H9 (cell line): Measurements from ENCODE around the gene CDC14A. TPM values are rescaled to one million over a fixed set of nuclear protein-coding genes. Genes with fewer than 3 reads are reported as not detected.

Experiments used
- DNase-seq: peaks from one replicate; pipeline ENCODE4 v3.0.0-alpha.2; 2017
- H2AFZ ChIP-seq: one replicate; pipeline ENCODE4 v1.6.1; 2013; ENCODE audit warnings: mild to moderate bottlenecking, low read length, control low read depth, moderate library complexity
- H2AK5ac ChIP-seq: 2 replicates; pipeline ENCODE4 v1.6.1; 2013; ENCODE audit warnings: low read length, control low read depth, mixed read lengths; ENCODE audit not compliant: insufficient read length
- H2BK120ac ChIP-seq: one replicate; pipeline ENCODE4 v1.6.1; 2013; ENCODE audit warnings: low read depth, mild to moderate bottlenecking, low read length, control low read depth, inconsistent platforms; ENCODE audit not compliant: poor library complexity, severe bottlenecking
- H2BK12ac ChIP-seq: 2 replicates; pipeline ENCODE4 v1.6.1; 2013; ENCODE audit warnings: low read length, control low read depth, mixed read lengths, low read depth; ENCODE audit not compliant: insufficient read length
- H2BK15ac ChIP-seq: 2 replicates; pipeline ENCODE4 v1.6.1; 2013; ENCODE audit warnings: low read depth, low read length, control low read depth
- H2BK20ac ChIP-seq: one replicate; pipeline ENCODE4 v1.6.1; 2013; ENCODE audit warnings: low read depth, mild to moderate bottlenecking, low read length, control low read depth, inconsistent platforms; ENCODE audit not compliant: poor library complexity, severe bottlenecking
- H2BK5ac ChIP-seq: 2 replicates; pipeline ENCODE4 v1.6.1; 2013; ENCODE audit warnings: low read length, control low read depth, mixed read lengths; ENCODE audit not compliant: insufficient read length
- H3K14ac ChIP-seq: 2 replicates; pipeline ENCODE4 v1.6.1; 2013; ENCODE audit warnings: low read length, control low read depth; ENCODE audit not compliant: insufficient read depth
- H3K18ac ChIP-seq: 2 replicates; pipeline ENCODE4 v1.6.1; 2013; ENCODE audit warnings: low read depth, mild to moderate bottlenecking, mixed read lengths, low read length, control low read depth; ENCODE audit not compliant: insufficient read length
- H3K23ac ChIP-seq: 2 replicates; pipeline ENCODE4 v1.6.1; 2013; ENCODE audit warnings: low read length, control low read depth, mixed read lengths, low read depth; ENCODE audit not compliant: insufficient read length
- H3K23me2 ChIP-seq: 2 replicates; pipeline ENCODE4 v1.6.1; 2013; ENCODE audit warnings: low read depth, mild to moderate bottlenecking, mixed read lengths, low read length, control low read depth; ENCODE audit not compliant: insufficient read length, poor library complexity, severe bottlenecking
- H3K27ac ChIP-seq: 2 replicates; pipeline ENCODE4 v1.5.1; 2013; ENCODE audit warnings: low read length, control low read depth, mixed read lengths, low read depth; ENCODE audit not compliant: insufficient read length
- H3K27me3 ChIP-seq: 2 replicates; pipeline ENCODE4 v1.6.1; 2013; ENCODE audit warnings: low read length, control low read depth, inconsistent platforms; ENCODE audit not compliant: insufficient read depth
- H3K4ac ChIP-seq: 2 replicates; pipeline ENCODE4 v1.6.1; 2013; ENCODE audit warnings: low read depth, mild to moderate bottlenecking, control low read depth, inconsistent platforms, low read length, moderate library complexity
- H3K4me1 ChIP-seq: 2 replicates; pipeline ENCODE4 v1.6.1; 2013; ENCODE audit warnings: low read length, control low read depth, inconsistent platforms; ENCODE audit not compliant: insufficient read depth
- H3K4me2 ChIP-seq: 2 replicates; pipeline ENCODE4 v1.6.1; 2013; ENCODE audit warnings: low read length, control low read depth, mixed read lengths; ENCODE audit not compliant: insufficient read length, insufficient read depth
- H3K56ac ChIP-seq: 2 replicates; pipeline ENCODE4 v1.6.1; 2013; ENCODE audit warnings: low read depth, mild to moderate bottlenecking, mixed read lengths, low read length, control low read depth; ENCODE audit not compliant: insufficient read length
- H3K79me1 ChIP-seq: 2 replicates; pipeline ENCODE4 v1.6.1; 2013; ENCODE audit warnings: low read depth, mild to moderate bottlenecking, moderate library complexity, low read length, control low read depth, inconsistent platforms; ENCODE audit not compliant: insufficient read depth, poor library complexity, severe bottlenecking
- H3K79me2 ChIP-seq: 2 replicates; pipeline ENCODE4 v1.6.1; 2013; ENCODE audit warnings: low read length, control low read depth, inconsistent platforms; ENCODE audit not compliant: insufficient read depth
- H3K9ac ChIP-seq: 2 replicates; pipeline ENCODE4 v1.6.1; 2013; ENCODE audit warnings: low read length, control low read depth, mixed read lengths; ENCODE audit not compliant: insufficient read length; ENCODE audit errors: extremely low read depth
- H3K9me3 ChIP-seq: one replicate; pipeline ENCODE4 v1.6.1; 2013; ENCODE audit warnings: low read depth, low read length, inconsistent platforms; ENCODE audit not compliant: control insufficient read depth
- H3T11ph ChIP-seq: one replicate; pipeline ENCODE4 v1.6.1; 2013; ENCODE audit warnings: mild to moderate bottlenecking, low read length, control low read depth, inconsistent platforms
- H4K20me1 ChIP-seq: one replicate; pipeline ENCODE4 v1.6.1; 2013; ENCODE audit not compliant: control insufficient read depth, insufficient read length, insufficient read depth
- H4K5ac ChIP-seq: 2 replicates; pipeline ENCODE4 v1.6.1; 2013; ENCODE audit warnings: low read depth, mild to moderate bottlenecking, mixed read lengths, low read length, control low read depth; ENCODE audit not compliant: insufficient read length
- H4K8ac ChIP-seq: replicated peaks from 2 replicates; pipeline ENCODE4 v1.6.1; 2013; ENCODE audit warnings: low read length, control low read depth, mixed read lengths, low read depth; ENCODE audit not compliant: insufficient read length
- H4K91ac ChIP-seq: 2 replicates; pipeline ENCODE4 v1.6.1; 2013; ENCODE audit warnings: low read depth, mild to moderate bottlenecking, moderate library complexity, mixed read lengths, low read length, control low read depth; ENCODE audit not compliant: insufficient read length
- H3K27ac Mint-ChIP-seq, 3 experiments: 2 replicates in 2 of 3; 3 replicates in 1 of 3; pipeline ENCODE4 v1.8.0; 2020 to 2021; ENCODE audit warnings: mixed read lengths in 3 of 3, mild to moderate bottlenecking in 1 of 3, moderate library complexity in 1 of 3
- H3K27me3 Mint-ChIP-seq: 2 replicates; pipeline ENCODE4 v1.8.0; 2021; ENCODE audit warnings: low read depth, mild to moderate bottlenecking, moderate library complexity, mixed read lengths
- H3K36me3 Mint-ChIP-seq, 3 experiments: 2 replicates in 2 of 3; 3 replicates in 1 of 3; pipeline ENCODE4 v1.8.0; 2020 to 2021; ENCODE audit warnings: low read depth in 3 of 3, mixed read lengths in 3 of 3; ENCODE audit not compliant: insufficient read depth in 1 of 3
- H3K4me1 Mint-ChIP-seq, 2 experiments: 2 replicates each; pipeline ENCODE4 v1.8.0; 2020; ENCODE audit warnings: mixed read lengths in 2 of 2
- H3K4me3 Mint-ChIP-seq, 2 experiments: 2 replicates in 1 of 2; 3 replicates in 1 of 2; pipeline ENCODE4 v1.8.0; 2020 to 2021; ENCODE audit warnings: mild to moderate bottlenecking in 2 of 2, mixed read lengths in 2 of 2, moderate library complexity in 1 of 2
- H3K9me3 Mint-ChIP-seq, 2 experiments: 2 replicates in 1 of 2; 3 replicates in 1 of 2; pipeline ENCODE4 v1.8.0; 2020; ENCODE audit warnings: mild to moderate bottlenecking in 2 of 2, mixed read lengths in 2 of 2, moderate library complexity in 1 of 2
- WGBS: extraction: QIAGEN DNeasy Blood & Tissue Kit; methylation state at CpG from one replicate; pipeline ENCODE4 v1.1.7; 2013; ENCODE audit warnings: missing lambda C conversion rate, low lambda C conversion rate, mixed read lengths; ENCODE audit not compliant: insufficient read length; ENCODE audit errors: extremely low coverage; 5-methylcytosine and 5-hydroxymethylcytosine counted together
- total RNA-seq: library from RNA; stranded (reverse); gene quantifications from 2 replicates; pipeline ENCODE4 v1.2.1, GENCODE V29; 2021
- TF ChIP-seq, protein P1 (sequence below): fragments of 200-600 bp; sonication (generic); conservative IDR thresholded peaks from 3 replicates; pipeline ENCODE4 v1.8.0; 2021; ENCODE audit warnings: antibody characterized with exemption, mild to moderate bottlenecking

Gene CDC14A
- total RNA-seq, 1 experiment from 2014 or later = 8.9 TPM

DNA sequence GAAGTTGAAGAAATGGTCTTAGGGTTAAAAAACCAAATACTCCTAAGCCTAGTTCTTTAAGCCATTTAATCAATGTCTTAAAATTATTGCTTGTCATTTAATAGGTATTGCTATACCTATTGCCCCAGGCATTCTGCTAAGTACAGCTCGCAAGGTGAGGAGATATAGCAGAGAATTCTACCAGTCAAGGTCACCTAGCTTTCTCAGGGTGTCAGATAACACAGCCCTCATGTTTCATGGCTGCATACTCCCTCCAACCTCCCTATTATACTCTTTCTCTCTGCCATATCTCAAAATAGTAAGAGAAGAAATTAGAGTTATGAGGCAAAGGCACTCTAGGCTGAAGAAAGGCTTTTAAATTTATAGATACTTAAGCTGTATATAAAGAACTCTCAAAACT, 117.3 kb downstream of the CDC14A start:
- Histone ChIP-seq H3K18ac (no peak overlapping the region), H4K91ac (no peak overlapping the region), H3K9ac (no peak overlapping the region), H3K4me1 (no peaks in the 10 kb centered on the region), H2BK15ac (no peak overlapping the region), H2BK12ac (no peak overlapping the region), H3K27me3 (no peaks in the 10 kb centered on the region), H3K9me3 (no peaks in the 10 kb centered on the region), H3K79me1 (no peaks in the 10 kb centered on the region), H3K23ac (no peak overlapping the region), H4K8ac (no peak overlapping the region), H4K20me1 (no peaks in the 10 kb centered on the region), H3T11ph (no peak overlapping the region), H2AFZ (no peak overlapping the region), H3K27ac (no peak overlapping the region), H2BK5ac (no peak overlapping the region), H3K14ac (no peak overlapping the region), H3K4ac (no peak overlapping the region), H3K4me2 (no peak overlapping the region), H4K5ac (no peak overlapping the region), H3K23me2 (no peaks in the 10 kb centered on the region), H2BK120ac (no peak overlapping the region), H3K79me2 (no peaks in the 10 kb centered on the region), H2BK20ac (no peak overlapping the region), H2AK5ac (no peak overlapping the region), H3K56ac (no peak overlapping the region)
- Mint-ChIP-seq H3K27ac (peak overlapping the region in 1 of 3 experiments; percentile 9; a peak in 2 of 7 replicates), H3K4me3 (no peak overlapping the region), H3K4me1 (peaks cover 0 to 6% of the 10 kb centered on the region in 2 experiments; a peak in 1 of 4 replicates), H3K36me3 (peaks cover 8 to 18% (median 10%) of the 10 kb centered on the region in 3 experiments; a peak in 4 of 7 replicates), H3K27me3 (no peaks in the 10 kb centered on the region), H3K9me3 (no peaks in the 10 kb centered on the region)
- TF ChIP-seq, protein P1, sequence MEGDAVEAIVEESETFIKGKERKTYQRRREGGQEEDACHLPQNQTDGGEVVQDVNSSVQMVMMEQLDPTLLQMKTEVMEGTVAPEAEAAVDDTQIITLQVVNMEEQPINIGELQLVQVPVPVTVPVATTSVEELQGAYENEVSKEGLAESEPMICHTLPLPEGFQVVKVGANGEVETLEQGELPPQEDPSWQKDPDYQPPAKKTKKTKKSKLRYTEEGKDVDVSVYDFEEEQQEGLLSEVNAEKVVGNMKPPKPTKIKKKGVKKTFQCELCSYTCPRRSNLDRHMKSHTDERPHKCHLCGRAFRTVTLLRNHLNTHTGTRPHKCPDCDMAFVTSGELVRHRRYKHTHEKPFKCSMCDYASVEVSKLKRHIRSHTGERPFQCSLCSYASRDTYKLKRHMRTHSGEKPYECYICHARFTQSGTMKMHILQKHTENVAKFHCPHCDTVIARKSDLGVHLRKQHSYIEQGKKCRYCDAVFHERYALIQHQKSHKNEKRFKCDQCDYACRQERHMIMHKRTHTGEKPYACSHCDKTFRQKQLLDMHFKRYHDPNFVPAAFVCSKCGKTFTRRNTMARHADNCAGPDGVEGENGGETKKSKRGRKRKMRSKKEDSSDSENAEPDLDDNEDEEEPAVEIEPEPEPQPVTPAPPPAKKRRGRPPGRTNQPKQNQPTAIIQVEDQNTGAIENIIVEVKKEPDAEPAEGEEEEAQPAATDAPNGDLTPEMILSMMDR = no peak
- no CpG with 5 or more reads among the region's 1 CpG for WGBS
- no peak for DNase-seq
